BJ (cell line): ENCODE results near the gene GCG. TPM values are rescaled to one million over a fixed set of nuclear protein-coding genes. Genes with fewer than 3 reads are reported as not detected.

ENCODE experiments used
- CTCF ChIA-PET: fragments of 350-600 bp; formaldehyde crosslinking; extraction: SDS; loops from one replicate; lab custom pipeline; 2021; ENCODE audit warnings: antibody characterized with exemption, inconsistent platforms; lab: Yijun Ruan, JAX
- POLR2A ChIA-PET: fragments of 300-600 bp; sonication (Branson Sonifier 250); formaldehyde crosslinking; extraction: SDS; loops from one replicate; lab custom pipeline; 2021; ENCODE audit warnings: antibody characterized with exemption; lab: Charles Lee
- DNase-seq: peaks from one replicate; pipeline ENCODE4 v3.0.0-alpha.2; 2011; ENCODE audit warnings: low read depth
- H3K27me3 ChIP-seq: 2 replicates; pipeline ENCODE4 v1.6.0; 2011; ENCODE audit warnings: low read length; ENCODE audit not compliant: control insufficient read depth, insufficient read depth
- H3K36me3 ChIP-seq: 2 replicates; pipeline ENCODE4 v1.5.1; 2011; ENCODE audit warnings: low read length; ENCODE audit not compliant: control insufficient read depth, insufficient read depth
- H3K4me3 ChIP-seq: 2 replicates; pipeline ENCODE4 v1.5.1; 2011; ENCODE audit warnings: low read depth, mild to moderate bottlenecking, control low read depth, low read length
- CTCF ChIP-seq: IDR thresholded peaks from 2 replicates; pipeline ENCODE4 v1.5.1; 2011; ENCODE audit warnings: low read depth, mild to moderate bottlenecking, control low read depth, inconsistent platforms, low read length, moderate library complexity; ENCODE audit not compliant: insufficient read depth
- polyA plus RNA-seq: library from polyadenylated mRNA; depleted of rRNA; stranded (reverse); fragments of >200 nt; gene quantifications from 2 replicates; pipeline ENCODE4 v1.2.3, GENCODE V29; 2011

The GCG gene
- polyA plus RNA-seq, 1 experiment, result not detected

- Histone ChIP-seq H3K27me3 (no peaks in the 10 kb centered on the region), H3K36me3 (no peaks in the 10 kb centered on the region), H3K4me3 (no peak overlapping the region)
- DNase-seq, result no peak
- ChIA-PET CTCF (interaction anchor here (1.5 kb wide), 1 partner anchor 108 kb away, joined by 5 read pairs; no protein-coding TSS in a partner anchor), POLR2A (no interaction called here)
- no peak for TF ChIP-seq CTCF
Measured at GRCh38 chr2:162116352-162116751, 35.7 kb downstream of the GCG start.

- no peaks in the 10 kb centered on the region for H3K27me3 ChIP-seq
- POLR2A ChIA-PET, result no interaction called here
- TF ChIP-seq CTCF, result no peak
- DNase-seq, result no peak
- H3K4me3 ChIP-seq, result no peak overlapping the region
- no peaks in the 10 kb centered on the region for H3K36me3 ChIP-seq
- CTCF ChIA-PET, result no interaction called here
Measured at GRCh38 chr2:162115076-162115475, 37.0 kb downstream of the GCG start.

GRCh38 chr2:162114271-162114670 is 37.8 kb downstream of the GCG start:
- no peaks in the 10 kb centered on the region for H3K27me3 ChIP-seq
- CTCF ChIA-PET, result no interaction called here
- H3K36me3 ChIP-seq, result no peaks in the 10 kb centered on the region
- no peak overlapping the region for H3K4me3 ChIP-seq
- no peak for TF ChIP-seq CTCF
- no peak for DNase-seq
- POLR2A ChIA-PET, result no interaction called here

GRCh38 chr2:162113776-162114168 is 38.3 kb downstream of the GCG start:
- no peaks in the 10 kb centered on the region for H3K36me3 ChIP-seq
- CTCF ChIA-PET, result no interaction called here
- H3K27me3 ChIP-seq, result no peaks in the 10 kb centered on the region
- no peak for TF ChIP-seq CTCF
- POLR2A ChIA-PET, result no interaction called here
- H3K4me3 ChIP-seq, result no peak overlapping the region
- no peak for DNase-seq

GRCh38 chr2:162113088-162113775 is 38.8 kb downstream of the GCG start:
- CTCF ChIA-PET, result interaction anchor here (0.8 kb wide), 1 partner anchor 105 kb away, joined by 3 read pairs; no protein-coding TSS in a partner anchor
- Histone ChIP-seq H3K4me3 (no peak overlapping the region), H3K36me3 (no peaks in the 10 kb centered on the region), H3K27me3 (no peaks in the 10 kb centered on the region)
- no peak for TF ChIP-seq CTCF
- DNase-seq, result no peak
- POLR2A ChIA-PET, result no interaction called here
